IMR-90 (cell line): ENCODE data around the gene ACTN2. TPM values are rescaled to one million over a fixed set of nuclear protein-coding genes. Genes with fewer than 3 reads are reported as not detected.

Source experiments
- ATAC-seq: fragments of 200-7000 bp; cut with Tn5 transposase; 2 replicates; pipeline ENCODE4 v1.9.1; 2020; ENCODE audit warnings: low read depth, mild to moderate bottlenecking, moderate library complexity
- BruUV-seq: library from RNA; stranded (reverse); fragments of 400-500 nt; replicated peaks from 2 replicates; lab custom pipeline; 2021; lab: Mats Ljungman, UMichigan
- CTCF ChIA-PET: fragments of 300-600 bp; formaldehyde crosslinking; extraction: SDS; loops from one replicate; lab custom pipeline; 2021; ENCODE audit warnings: antibody characterized with exemption; lab: Yijun Ruan, JAX
- POLR2A ChIA-PET: fragments of 300-600 bp; sonication (Branson Sonifier 250); formaldehyde crosslinking; loops from one replicate; lab custom pipeline; 2022; ENCODE audit warnings: antibody characterized with exemption; ENCODE audit not compliant: unreplicated experiment; lab: Charles Lee
- DNase-seq: peaks from one replicate; pipeline ENCODE4 v3.0.0; 2013
- H2AFZ ChIP-seq: replicated peaks from 2 replicates; pipeline ENCODE3; 2013; ENCODE audit warnings: low read length, mild to moderate bottlenecking; ENCODE audit not compliant: poor library complexity
- H2AK5ac ChIP-seq: 2 replicates; pipeline ENCODE4 v1.6.1; 2013; ENCODE audit warnings: low read depth, low read length, inconsistent platforms
- H2AK9ac ChIP-seq: replicated peaks from 2 replicates; pipeline ENCODE3; 2013; ENCODE audit warnings: mild to moderate bottlenecking, low read depth, low read length, moderate library complexity; ENCODE audit not compliant: poor library complexity
- H2BK120ac ChIP-seq: 2 replicates; pipeline ENCODE4 v1.6.1; 2013; ENCODE audit warnings: low read depth, low read length, inconsistent platforms
- H2BK15ac ChIP-seq: 3 replicates; pipeline ENCODE4 v1.6.1; 2013; ENCODE audit warnings: low read depth, low read length, inconsistent platforms
- H2BK20ac ChIP-seq: 2 replicates; pipeline ENCODE4 v1.6.1; 2013; ENCODE audit warnings: low read depth, mild to moderate bottlenecking, inconsistent platforms, low read length, moderate library complexity
- H2BK5ac ChIP-seq: 2 replicates; pipeline ENCODE4 v1.6.1; 2013; ENCODE audit warnings: mild to moderate bottlenecking, low read depth, low read length, inconsistent platforms; ENCODE audit not compliant: poor library complexity, severe bottlenecking
- H3K14ac ChIP-seq: replicated peaks from 2 replicates; pipeline ENCODE4 v1.6.1; 2013; ENCODE audit warnings: low read depth, low read length, inconsistent platforms
- H3K18ac ChIP-seq: 2 replicates; pipeline ENCODE4 v1.6.1; 2013; ENCODE audit warnings: low read depth, low read length, control low read depth
- H3K23ac ChIP-seq: 2 replicates; pipeline ENCODE4 v1.6.1; 2013; ENCODE audit warnings: low read depth, low read length, inconsistent platforms
- H3K27ac ChIP-seq: 2 replicates; pipeline ENCODE4 v1.5.1; 2013; ENCODE audit warnings: mild to moderate bottlenecking, control low read depth, low read length; ENCODE audit not compliant: insufficient read depth
- H3K27me3 ChIP-seq: 2 replicates; pipeline ENCODE4 v1.6.1; 2013; ENCODE audit warnings: low read length; ENCODE audit not compliant: control insufficient read depth, insufficient read depth
- H3K36me3 ChIP-seq: 2 replicates; pipeline ENCODE4 v1.6.1; 2013; ENCODE audit warnings: low read length, mixed read lengths; ENCODE audit not compliant: control insufficient read depth, insufficient read depth
- H3K4ac ChIP-seq: 2 replicates; pipeline ENCODE4 v1.6.1; 2013; ENCODE audit warnings: low read depth, low read length, inconsistent platforms
- H3K4me1 ChIP-seq: 2 replicates; pipeline ENCODE4 v1.6.1; 2013; ENCODE audit warnings: low read length, mixed read lengths; ENCODE audit not compliant: control insufficient read depth, insufficient read depth
- H3K4me2 ChIP-seq: 2 replicates; pipeline ENCODE4 v1.6.1; 2013; ENCODE audit warnings: low read depth, mild to moderate bottlenecking, control low read depth, low read length, moderate library complexity
- H3K4me3 ChIP-seq: 2 replicates; pipeline ENCODE4 v1.5.1; 2013; ENCODE audit warnings: low read depth, mild to moderate bottlenecking, control low read depth, low read length, moderate library complexity; ENCODE audit not compliant: insufficient read depth
- H3K56ac ChIP-seq: 2 replicates; pipeline ENCODE4 v1.6.1; 2013; ENCODE audit warnings: low read length, inconsistent platforms; ENCODE audit not compliant: insufficient read depth; ENCODE audit errors: extremely low read depth
- H3K79me1 ChIP-seq, 2 experiments: 2 replicates each; pipeline ENCODE4 v1.6.1; 2013; ENCODE audit warnings: low read length in 2 of 2, inconsistent platforms in 1 of 2, low read depth in 1 of 2
- H3K9ac ChIP-seq: 2 replicates; pipeline ENCODE4 v1.6.1; 2013; ENCODE audit warnings: low read depth, low read length, control low read depth
- H3K9me1 ChIP-seq: 2 replicates; pipeline ENCODE4 v1.6.1; 2013; ENCODE audit warnings: low read length, inconsistent platforms; ENCODE audit not compliant: insufficient read depth
- H3K9me3 ChIP-seq: 2 replicates; pipeline ENCODE4 v1.6.1; 2013; ENCODE audit warnings: low read length; ENCODE audit not compliant: control insufficient read depth, insufficient read depth
- H4K20me1 ChIP-seq: 2 replicates; pipeline ENCODE4 v1.6.1; 2013; ENCODE audit warnings: low read length, inconsistent platforms; ENCODE audit not compliant: insufficient read depth
- H4K5ac ChIP-seq: 2 replicates; pipeline ENCODE4 v1.6.1; 2013; ENCODE audit warnings: mild to moderate bottlenecking, low read depth, low read length, control low read depth
- H4K8ac ChIP-seq, 2 experiments: 2 replicates each; pipeline ENCODE4 v1.6.1; 2013; ENCODE audit warnings: low read depth in 2 of 2, low read length in 2 of 2, control low read depth in 1 of 2, inconsistent platforms in 1 of 2
- H4K91ac ChIP-seq: 2 replicates; pipeline ENCODE4 v1.6.1; 2013; ENCODE audit warnings: low read depth, low read length, inconsistent platforms; ENCODE audit not compliant: insufficient read depth
- CTCF ChIP-seq: conservative IDR thresholded peaks from 2 replicates; pipeline ENCODE4 v1.5.1; 2012; ENCODE audit warnings: mild to moderate bottlenecking, low read depth, low read length, improper control_type of control experiment
- MAZ ChIP-seq: IDR thresholded peaks from 2 replicates; pipeline ENCODE4 v1.6.1; 2012; ENCODE audit warnings: low read depth, mild to moderate bottlenecking, low read length, improper control_type of control experiment, moderate library complexity, borderline replicate concordance
- NFE2L2 ChIP-seq: fragments of 150-350 bp; IDR thresholded peaks from 2 replicates; pipeline ENCODE4 v1.6.1; 2016; ENCODE audit warnings: low read depth, mild to moderate bottlenecking, low read length
- USF2 ChIP-seq: fragments of 150-350 bp; IDR thresholded peaks from 2 replicates; pipeline ENCODE4 v1.6.1; 2017; ENCODE audit warnings: mild to moderate bottlenecking, antibody characterized with exemption, low read length, low read depth
- WGBS, 2 experiments: methylation state at CpG; one replicate each; pipeline versions ENCODE4 v1.1.5 to v1.1.7; 2013; ENCODE audit warnings: missing lambda C conversion rate in 2 of 2; ENCODE audit not compliant: insufficient read length in 1 of 2; ENCODE audit errors: extremely low coverage in 2 of 2; 5-methylcytosine and 5-hydroxymethylcytosine counted together
- dilution Hi-C: fragments of 300-500 bp; cut with HindIII; formaldehyde crosslinking; loops from one replicate; pipeline ENCODE4 v1.14.3; 2018; ENCODE audit warnings: low sequenced_read_pairs; ENCODE audit not compliant: unreplicated experiment
- in situ Hi-C: fragments of 300-500 bp; cut with MboI; formaldehyde crosslinking; loops from 3 replicates; pipeline ENCODE4 v1.14.3; 2019; ENCODE audit warnings: low sequenced_read_pairs, inconsistent platforms, mixed read lengths
- intact Hi-C: fragments of 100-400 bp; cut with micrococcal nuclease; formaldehyde crosslinking; loops from 2 replicates; pipeline ENCODE4 v1.10.0; 2022
- polyA plus RNA-seq, 3 experiments: library from polyadenylated mRNA; depleted of rRNA; stranded (reverse); fragments of >200 nt; gene quantifications; 2 replicates each; pipeline ENCODE4 v1.2.3, GENCODE V29; 2012; ENCODE audit warnings: low replicate concordance in 1 of 3
- total RNA-seq: library from RNA; depleted of rRNA; stranded (reverse); fragments of >200 nt; gene quantifications from 2 replicates; pipeline ENCODE4 v1.2.3, GENCODE V29; 2012

ACTN2 gene
- total and polyA plus RNA-seq, 2 of the 4 experiments (the other 2 are of a cell fraction) = under 0.01 TPM; not detected in 1

GRCh38 chr1:236724506-236724905 is 38.2 kb downstream of the ACTN2 start:
- no peak overlapping the region for H3K23ac ChIP-seq
- no peak overlapping the region for H3K4ac ChIP-seq
- H3K36me3 ChIP-seq = no peaks in the 10 kb centered on the region
- H3K4me1 ChIP-seq = no peaks in the 10 kb centered on the region
- ChIA-PET POLR2A (no interaction called here), CTCF (no interaction called here)
- H4K8ac ChIP-seq = no peak overlapping the region
- H2BK15ac ChIP-seq = no peak overlapping the region
- no peak overlapping the region for H2BK5ac ChIP-seq
- no peak overlapping the region for H4K5ac ChIP-seq
- H2AK5ac ChIP-seq = no peak overlapping the region
- H4K20me1 ChIP-seq = no peaks in the 10 kb centered on the region
- TF ChIP-seq CTCF (no peak), USF2 (no peak), NFE2L2 (no peak), MAZ (no peak)
- BruUV-seq = no TSS peak
- H3K9ac ChIP-seq = no peak overlapping the region
- H3K4me3 ChIP-seq = no peak overlapping the region
- in situ Hi-C loops (no loop called here), intact Hi-C loops (no loop called here), dilution Hi-C loops (no loop called here)
- WGBS, 2 experiments = no CpG with 5 or more reads among the region's 10 CpGs
- no peaks in the 10 kb centered on the region for H3K79me1 ChIP-seq
- no peak overlapping the region for H2BK20ac ChIP-seq
- H3K27ac ChIP-seq = no peak overlapping the region
- no peak overlapping the region for H2BK120ac ChIP-seq
- no peak overlapping the region for H2AFZ ChIP-seq
- peaks cover 3% of the 10 kb centered on the region; the same call in 1 of the 2 replicates for H3K9me3 ChIP-seq
- no peak for ATAC-seq
- no peak overlapping the region for H3K18ac ChIP-seq
- no peaks in the 10 kb centered on the region for H3K9me1 ChIP-seq
- DNase-seq = no peak
- H3K56ac ChIP-seq = no peak overlapping the region
- H3K27me3 ChIP-seq = no peaks in the 10 kb centered on the region
- H3K4me2 ChIP-seq = no peak overlapping the region
- H3K14ac ChIP-seq = no peak overlapping the region
- no peak overlapping the region for H4K91ac ChIP-seq
- no peak overlapping the region for H2AK9ac ChIP-seq
